Type B pancreatic cell (in vitro differentiated cells): ENCODE results near the gene CDC40. TPM values are rescaled to one million over a fixed set of nuclear protein-coding genes. Genes with fewer than 3 reads are reported as not detected.

ENCODE experiments used
- DNase-seq: peaks from one replicate; pipeline ENCODE4 v3.0.0; 2021; ENCODE audit warnings: mixed read lengths; ENCODE audit not compliant: unreplicated experiment; ENCODE audit errors: extremely low spot score
- H3K27ac Mint-ChIP-seq: 2 replicates; pipeline ENCODE4 v1.8.0; 2021; ENCODE audit warnings: mild to moderate bottlenecking, mixed read lengths
- H3K27me3 Mint-ChIP-seq: 2 replicates; pipeline ENCODE4 v1.8.0; 2021; ENCODE audit warnings: mixed read lengths
- H3K36me3 Mint-ChIP-seq: 2 replicates; pipeline ENCODE4 v1.8.0; 2021; ENCODE audit warnings: mixed read lengths
- H3K4me1 Mint-ChIP-seq: one replicate; pipeline ENCODE4 v1.8.0; 2021; ENCODE audit warnings: mixed read lengths; ENCODE audit not compliant: unreplicated experiment
- H3K4me3 Mint-ChIP-seq: 2 replicates; pipeline ENCODE4 v1.8.0; 2021; ENCODE audit warnings: mild to moderate bottlenecking, mixed read lengths
- H3K9me3 Mint-ChIP-seq: 2 replicates; pipeline ENCODE4 v1.8.0; 2021; ENCODE audit warnings: mixed read lengths
- CTCF ChIP-seq: fragments of 200-600 bp; sonication (generic); conservative IDR thresholded peaks from 2 replicates; pipeline ENCODE4 v1.5.0; 2021; ENCODE audit warnings: antibody characterized with exemption, mild to moderate bottlenecking
- total RNA-seq: library from RNA; stranded (reverse); gene quantifications from 2 replicates; pipeline ENCODE4 v1.2.1, GENCODE V29; 2021; ENCODE audit warnings: low replicate concordance

CDC40 gene
- total RNA-seq, 1 donor from 2014 or later, result 42.8 TPM

DNA sequence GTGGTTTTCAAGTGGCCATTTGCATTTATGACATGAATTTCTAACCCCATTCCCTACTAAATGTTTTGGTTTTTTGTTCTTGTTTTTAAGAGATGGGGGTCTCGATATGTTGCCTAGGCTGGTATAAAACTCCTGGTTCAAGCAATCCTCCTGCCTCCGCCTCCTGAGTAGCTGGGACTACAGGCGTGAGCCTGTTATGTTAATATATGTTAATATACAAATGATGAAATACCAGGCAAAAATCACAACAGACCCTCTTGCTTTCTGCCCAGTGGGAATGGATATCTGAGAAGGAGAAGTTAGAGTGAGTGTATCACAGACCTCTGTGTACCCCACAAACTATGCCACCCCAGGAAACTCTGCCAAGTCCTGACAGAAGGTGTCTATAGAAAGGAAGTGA lies 66.2 kb downstream of the CDC40 start:
- Mint-ChIP-seq H3K4me3 (no peak overlapping the region), H3K36me3 (peaks cover 6% of the 10 kb centered on the region), H3K4me1 (no peaks in the 10 kb centered on the region), H3K9me3 (no peaks in the 10 kb centered on the region), H3K27ac (no peak overlapping the region), H3K27me3 (no peaks in the 10 kb centered on the region)
- DNase-seq, result no peak
- TF ChIP-seq CTCF, result no peak

DNA sequence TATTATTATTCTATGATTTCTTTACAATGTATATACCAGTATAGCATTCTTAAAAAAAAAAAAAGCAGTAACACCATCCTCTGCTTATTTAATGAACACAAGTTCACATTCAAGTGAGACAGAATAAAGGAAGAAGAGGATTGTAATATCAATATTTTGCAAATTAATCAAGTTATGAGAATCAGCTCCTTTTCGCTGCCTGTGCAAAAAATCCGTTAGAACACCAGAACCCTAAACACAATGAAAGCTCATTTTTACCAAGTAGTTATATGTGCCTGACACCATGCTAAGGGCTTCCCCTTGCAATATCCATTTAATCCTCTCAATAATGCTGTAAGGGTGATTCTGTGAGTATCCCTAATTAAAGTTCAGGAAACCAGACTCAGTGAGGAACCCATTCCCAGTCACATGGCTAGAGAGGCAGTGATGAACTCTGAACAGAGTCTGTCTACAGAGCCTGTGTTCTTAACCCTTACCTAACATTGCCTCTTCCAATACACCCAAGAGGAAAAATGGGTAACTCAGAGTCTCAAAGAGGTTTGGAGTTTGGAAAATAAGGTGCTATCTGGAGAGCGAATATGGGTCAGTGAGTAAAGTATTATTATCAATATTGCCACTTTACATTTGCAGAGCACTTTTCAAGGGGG lies 66.8 kb downstream of the CDC40 start:
- Mint-ChIP-seq H3K27me3 (no peaks in the 10 kb centered on the region), H3K4me1 (no peaks in the 10 kb centered on the region), H3K9me3 (no peaks in the 10 kb centered on the region), H3K27ac (no peak overlapping the region), H3K36me3 (peaks cover 6% of the 10 kb centered on the region), H3K4me3 (no peak overlapping the region)
- DNase-seq, result no peak
- no peak for TF ChIP-seq CTCF

GRCh38 chr6:110250058-110250457 lies 69.8 kb downstream of the CDC40 start:
- no peaks in the 10 kb centered on the region for H3K36me3 Mint-ChIP-seq
- no peak for DNase-seq
- no peaks in the 10 kb centered on the region for H3K4me1 Mint-ChIP-seq
- no peak overlapping the region for H3K27ac Mint-ChIP-seq
- H3K9me3 Mint-ChIP-seq, result no peaks in the 10 kb centered on the region
- no peaks in the 10 kb centered on the region for H3K27me3 Mint-ChIP-seq
- no peak for TF ChIP-seq CTCF
- H3K4me3 Mint-ChIP-seq, result no peak overlapping the region

- TF ChIP-seq CTCF, result no peak
- H3K9me3 Mint-ChIP-seq, result no peaks in the 10 kb centered on the region
- no peaks in the 10 kb centered on the region for H3K36me3 Mint-ChIP-seq
- H3K27ac Mint-ChIP-seq, result no peak overlapping the region
- H3K4me1 Mint-ChIP-seq, result peaks cover 4% of the 10 kb centered on the region
- no peak for DNase-seq
- H3K4me3 Mint-ChIP-seq, result no peak overlapping the region
- H3K27me3 Mint-ChIP-seq, result no peaks in the 10 kb centered on the region
Observed at GRCh38 chr6:110250838-110251237, 70.6 kb downstream of the CDC40 start.

- no peaks in the 10 kb centered on the region for H3K27me3 Mint-ChIP-seq
- H3K36me3 Mint-ChIP-seq, result no peaks in the 10 kb centered on the region
- TF ChIP-seq CTCF, result no peak
- no peak for DNase-seq
- H3K4me3 Mint-ChIP-seq, result no peak overlapping the region
- no peak overlapping the region for H3K27ac Mint-ChIP-seq
- H3K4me1 Mint-ChIP-seq, result peaks cover 4% of the 10 kb centered on the region
- H3K9me3 Mint-ChIP-seq, result no peaks in the 10 kb centered on the region
Observed at GRCh38 chr6:110255211-110255750, 75.1 kb downstream of the CDC40 start.
